Vagina (tissue), 2 donors: Measurements from ENCODE around the gene IL23R. TPM values are rescaled to one million over a fixed set of nuclear protein-coding genes. Genes with fewer than 3 reads are reported as not detected.

ENCODE experiments used
- DNase-seq, 2 donors: peaks; one replicate each; pipeline ENCODE4 v3.0.0-alpha.2; 2017; ENCODE audit errors: extremely low spot score in 2 of 2
- H3K27ac ChIP-seq: fragments of 200-600 bp; sonication (generic); one replicate; pipeline ENCODE4 v1.5.1; 2019
- H3K27me3 ChIP-seq: fragments of 200-600 bp; sonication (generic); one replicate; pipeline ENCODE4 v1.5.1; 2019
- H3K36me3 ChIP-seq, 2 donors: fragments of 200-600 bp; sonication (generic); one replicate each; pipeline ENCODE4 v1.5.1; 2017 to 2019
- H3K4me1 ChIP-seq: fragments of 200-600 bp; sonication (generic); one replicate; pipeline ENCODE4 v1.5.1; 2019
- H3K4me3 ChIP-seq, 2 donors: fragments of 200-600 bp; sonication (generic); 1 replicate in 1 of 2; 2 replicates in 1 of 2; pipeline ENCODE4 v1.5.1; 2016 to 2019
- H3K9me3 ChIP-seq: fragments of 200-600 bp; sonication (generic); one replicate; pipeline ENCODE4 v1.5.1; 2019
- CTCF ChIP-seq, 3 experiments: fragments of 450-650 bp in 2 of 3; fragments of 200-600 bp in 1 of 3; sonication (generic) in 1 of 3; IDR thresholded peaks; one replicate each; pipeline ENCODE4 v1.5.1; 2017 to 2019; ENCODE audit warnings: antibody characterized with exemption in 3 of 3, mild to moderate bottlenecking in 2 of 3, moderate library complexity in 2 of 3
- POLR2A ChIP-seq, 2 donors: fragments of 450-650 bp; IDR thresholded peaks; one replicate each; pipeline ENCODE4 v1.6.1; 2017; ENCODE audit warnings: antibody characterized with exemption in 2 of 2, mild to moderate bottlenecking in 2 of 2, moderate library complexity in 2 of 2
- POLR2AphosphoS5 ChIP-seq, 2 donors: sonication (generic); formaldehyde crosslinking; IDR thresholded peaks; one replicate each; pipeline ENCODE4 v1.9.0; 2017; ENCODE audit warnings: antibody characterized with exemption in 2 of 2, mild to moderate bottlenecking in 2 of 2, low read depth in 1 of 2; ENCODE audit not compliant: insufficient read depth in 1 of 2
- intact Hi-C: fragments of 100-400 bp; cut with DNase I; formaldehyde crosslinking; loops from one replicate; pipeline ENCODE4 v1.15.1; 2023
- total RNA-seq: library from RNA; depleted of rRNA; stranded (reverse); fragments of >200 nt; gene quantifications from one replicate; pipeline ENCODE4 v1.2.3, GENCODE V29; 2016

IL23R gene
- total RNA-seq, 1 donor from 2014 or later, result not detected

- H3K9me3 ChIP-seq, result no peaks in the 10 kb centered on the region
- no peaks in the 10 kb centered on the region for H3K27me3 ChIP-seq
- H3K36me3 ChIP-seq, result no peaks in the 10 kb centered on the region
- H3K4me3 ChIP-seq, result no peak overlapping the region
- H3K27ac ChIP-seq, result no peak overlapping the region
- no peak for DNase-seq
- TF ChIP-seq CTCF (IDR thresholded peaks at IDR 0.05) (no peak), POLR2AphosphoS5 (IDR thresholded peaks at IDR 0.05; ENCODE audit: insufficient read depth in 1 of 2, low read depth in 1 of 2) (no peak), POLR2A (IDR thresholded peaks at IDR 0.05) (no peak)
- no peaks in the 10 kb centered on the region for H3K4me1 ChIP-seq
- intact Hi-C loops, result no loop called here
These were observed 18.7 kb downstream of the IL23R start for GRCh38 chr1:67184838-67185421.

GRCh38 chr1:67188137-67188536 is 21.9 kb downstream of the IL23R start:
- TF ChIP-seq CTCF (IDR thresholded peaks at IDR 0.05) (no peak), POLR2A (IDR thresholded peaks at IDR 0.05) (no peak), POLR2AphosphoS5 (IDR thresholded peaks at IDR 0.05; ENCODE audit: insufficient read depth in 1 of 2, low read depth in 1 of 2) (no peak)
- no peaks in the 10 kb centered on the region for H3K4me1 ChIP-seq
- no peak overlapping the region for H3K27ac ChIP-seq
- no peak for DNase-seq
- H3K27me3 ChIP-seq, result no peaks in the 10 kb centered on the region
- H3K9me3 ChIP-seq, result no peaks in the 10 kb centered on the region
- H3K4me3 ChIP-seq, result no peak overlapping the region
- no peaks in the 10 kb centered on the region for H3K36me3 ChIP-seq
- intact Hi-C loops, result no loop called here

GRCh38 chr1:67189953-67190352 is 23.7 kb downstream of the IL23R start:
- no peak for TF ChIP-seq CTCF (IDR thresholded peaks at IDR 0.05)
- TF ChIP-seq POLR2AphosphoS5 (IDR thresholded peaks at IDR 0.05; ENCODE audit: insufficient read depth in 1 of 2, low read depth in 1 of 2), result no peak
- no peak for TF ChIP-seq POLR2A (IDR thresholded peaks at IDR 0.05)
- no peaks in the 10 kb centered on the region for H3K27me3 ChIP-seq
- H3K27ac ChIP-seq, result no peak overlapping the region
- no peak overlapping the region for H3K4me3 ChIP-seq
- DNase-seq, result no peak
- H3K4me1 ChIP-seq, result no peaks in the 10 kb centered on the region
- intact Hi-C loops, result no loop called here
- H3K36me3 ChIP-seq, result no peaks in the 10 kb centered on the region
- no peaks in the 10 kb centered on the region for H3K9me3 ChIP-seq

GRCh38 chr1:67190410-67190809 is 24.2 kb downstream of the IL23R start:
- H3K4me3 ChIP-seq, result no peak overlapping the region
- H3K36me3 ChIP-seq, result no peaks in the 10 kb centered on the region
- intact Hi-C loops, result no loop called here
- no peaks in the 10 kb centered on the region for H3K9me3 ChIP-seq
- TF ChIP-seq CTCF (IDR thresholded peaks at IDR 0.05), result no peak
- no peak for DNase-seq
- no peaks in the 10 kb centered on the region for H3K27me3 ChIP-seq
- no peaks in the 10 kb centered on the region for H3K4me1 ChIP-seq
- no peak overlapping the region for H3K27ac ChIP-seq

GRCh38 chr1:67190942-67191341 is 24.7 kb downstream of the IL23R start:
- Histone ChIP-seq H3K4me3 (no peak overlapping the region), H3K27ac (no peak overlapping the region), H3K36me3 (no peaks in the 10 kb centered on the region), H3K27me3 (no peaks in the 10 kb centered on the region), H3K4me1 (no peaks in the 10 kb centered on the region), H3K9me3 (no peaks in the 10 kb centered on the region)
- TF ChIP-seq POLR2AphosphoS5 (IDR thresholded peaks at IDR 0.05; ENCODE audit: insufficient read depth in 1 of 2, low read depth in 1 of 2) (no peak), CTCF (IDR thresholded peaks at IDR 0.05) (no peak), POLR2A (IDR thresholded peaks at IDR 0.05) (no peak)
- DNase-seq, result no peak
- intact Hi-C loops, result no loop called here
